GM20431 (cell line): ENCODE results near the gene ABCD3.
"Not testable (repeated sequence)": the region's sequence is repeated elsewhere in the genome, so short reads cannot be mapped to it uniquely, and the experiment has no call there.

Experiments
- in situ Hi-C: fragments of 300-500 bp; cut with MseI, MboI; formaldehyde crosslinking; loops from one replicate; pipeline ENCODE4 v1.15.0; 2020; ENCODE audit warnings: low sequenced_read_pairs; ENCODE audit not compliant: unreplicated experiment

Gene ABCD3

DNA sequence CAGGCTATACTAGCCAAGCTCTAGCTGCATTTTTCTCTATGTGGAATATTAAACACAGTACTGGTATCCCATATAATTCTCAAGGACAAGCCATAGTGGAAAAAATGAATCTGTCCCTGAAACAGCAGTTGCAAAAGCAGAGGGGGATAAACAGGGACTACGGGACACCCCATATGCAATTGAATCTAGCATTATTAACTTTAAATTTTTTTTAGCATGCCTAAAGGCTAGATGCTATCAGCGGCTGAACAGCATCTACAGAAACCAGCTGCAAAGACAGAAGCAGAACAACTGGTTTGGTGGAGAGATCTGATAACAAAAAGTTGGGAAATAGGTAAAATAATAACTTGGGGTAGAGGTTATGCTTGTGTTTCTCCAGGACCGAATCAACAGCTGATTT, 30.6 kb downstream of the ABCD3 start:
- in situ Hi-C loops: not testable (repeated sequence)

DNA sequence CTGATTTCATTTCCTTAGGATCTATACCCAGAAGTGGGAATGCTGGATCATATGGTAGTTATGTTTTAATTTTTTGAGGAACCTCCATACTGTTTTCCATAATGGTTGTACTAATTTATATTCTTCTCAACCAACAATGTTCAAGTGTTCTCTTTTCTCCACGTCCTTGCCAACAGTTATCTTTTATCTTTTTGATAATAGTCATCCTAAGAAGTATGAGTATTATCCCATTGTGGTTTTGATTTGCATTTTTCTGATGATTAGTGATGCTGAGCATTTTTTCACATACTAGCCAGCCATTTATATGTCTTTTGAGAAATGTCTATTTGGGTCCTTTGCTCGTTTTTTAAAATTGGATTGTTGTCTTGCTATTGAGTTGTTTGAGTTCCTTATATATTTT, 38.5 kb downstream of the ABCD3 start:
- in situ Hi-C loops: loop anchor here (25.0 kb wide), 1 partner anchor 419 kb away; no protein-coding TSS in a partner anchor

DNA sequence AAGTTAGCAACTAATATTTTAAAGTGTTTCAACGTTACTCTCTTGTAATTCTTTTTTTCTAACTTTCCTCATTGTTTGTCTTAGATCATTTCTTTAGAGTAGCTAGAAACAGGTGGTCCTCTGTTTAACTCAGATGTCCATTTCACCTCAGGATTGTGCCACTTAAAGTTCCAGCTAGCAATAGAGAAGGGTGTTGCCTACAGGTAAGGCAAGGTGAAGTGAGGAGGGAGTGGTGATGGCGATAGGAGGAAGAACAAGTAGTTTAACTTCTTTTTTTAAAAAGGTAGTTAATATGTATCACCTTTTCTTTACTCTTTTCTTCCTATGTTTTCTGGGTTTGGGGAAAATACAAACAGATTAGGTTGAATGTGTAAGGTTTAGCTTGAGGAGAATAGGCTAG, 44.4 kb downstream of the ABCD3 start:
- in situ Hi-C loops: loop anchor here (25.0 kb wide), 1 partner anchor 425 kb away; no protein-coding TSS in a partner anchor

DNA sequence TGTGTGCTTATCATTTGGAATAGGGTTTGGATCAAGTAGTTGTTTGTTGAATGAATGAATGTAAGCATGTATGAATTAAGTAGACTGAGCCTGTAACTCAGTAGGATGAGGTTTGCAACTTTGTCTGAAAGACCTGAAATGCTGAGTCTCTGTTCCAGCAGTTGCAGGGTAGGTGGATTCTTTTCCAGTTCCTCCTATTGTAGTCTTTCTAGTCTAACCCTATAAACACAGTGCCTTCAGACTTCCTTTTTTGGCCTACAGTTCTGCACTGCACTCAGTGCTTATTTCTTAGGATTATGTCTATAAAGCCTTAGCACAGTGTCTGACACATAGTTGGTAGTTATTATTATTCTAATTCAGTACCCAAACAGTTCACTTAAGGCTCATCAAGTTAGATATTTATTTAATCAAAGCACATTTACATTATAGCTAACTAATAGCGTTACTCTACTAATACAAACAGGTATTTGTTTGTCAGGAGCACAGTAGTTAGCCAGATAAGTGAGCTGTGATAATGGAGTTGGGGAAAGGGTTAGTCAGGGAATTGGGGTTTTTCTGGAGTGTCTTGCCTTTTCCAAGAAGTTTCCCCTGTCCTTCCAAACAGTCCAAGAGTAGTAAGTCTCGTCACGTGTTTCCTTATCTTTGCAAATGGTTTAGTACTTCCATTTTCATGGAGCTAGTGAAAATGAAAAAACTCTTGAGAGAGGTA, 45.0 kb downstream of the ABCD3 start:
- in situ Hi-C loops: loop anchor here (25.0 kb wide), 1 partner anchor 426 kb away; no protein-coding TSS in a partner anchor

DNA sequence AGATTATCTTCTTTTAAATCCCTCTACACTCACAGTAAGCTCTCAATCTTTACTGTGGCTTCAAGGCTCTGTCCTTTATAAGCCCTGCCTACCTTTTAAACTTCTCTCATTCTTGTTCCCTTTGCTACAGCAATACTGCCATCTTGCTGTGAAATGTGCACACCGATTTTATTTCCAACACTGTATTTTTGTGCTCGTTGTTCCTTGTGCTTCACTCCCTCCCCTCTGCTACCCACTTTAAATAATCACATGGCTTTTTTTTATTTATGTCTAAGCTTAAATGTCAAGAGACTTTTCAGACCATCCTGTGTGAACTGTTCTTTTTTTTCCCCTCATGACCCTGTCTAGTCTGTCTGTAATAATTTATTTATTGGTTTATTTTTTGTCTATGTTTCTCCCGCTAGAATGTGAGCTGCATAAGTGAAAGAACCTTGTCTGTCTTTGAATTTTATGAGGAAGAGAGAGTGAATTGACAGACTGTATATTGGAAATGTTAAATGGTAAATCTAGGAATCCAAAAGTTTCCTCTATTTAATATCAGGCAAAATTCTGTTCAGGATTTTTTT, 45.7 kb downstream of the ABCD3 start:
- in situ Hi-C loops: loop anchor here (25.0 kb wide), 1 partner anchor 427 kb away; no protein-coding TSS in a partner anchor

DNA sequence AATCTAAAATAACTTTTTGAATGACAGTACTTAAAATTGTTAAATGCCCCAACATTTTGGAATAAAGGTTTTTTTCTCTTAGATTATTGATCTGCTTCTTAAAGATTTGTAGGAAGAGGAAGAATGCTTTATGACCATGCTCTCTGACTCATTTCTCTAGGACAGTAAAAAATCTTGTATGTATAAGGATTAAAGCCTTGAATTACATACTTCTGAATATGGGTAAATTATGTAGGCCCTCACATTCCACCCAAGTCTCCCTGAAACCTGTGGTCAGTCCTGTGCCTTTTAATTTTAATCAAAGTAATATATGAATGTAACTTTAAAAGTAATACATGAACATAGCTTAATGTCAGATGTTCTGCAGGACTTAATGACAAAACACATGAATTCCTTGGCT, 50.5 kb downstream of the ABCD3 start:
- in situ Hi-C loops: loop anchor here (25.0 kb wide), 1 partner anchor 431 kb away; no protein-coding TSS in a partner anchor

DNA sequence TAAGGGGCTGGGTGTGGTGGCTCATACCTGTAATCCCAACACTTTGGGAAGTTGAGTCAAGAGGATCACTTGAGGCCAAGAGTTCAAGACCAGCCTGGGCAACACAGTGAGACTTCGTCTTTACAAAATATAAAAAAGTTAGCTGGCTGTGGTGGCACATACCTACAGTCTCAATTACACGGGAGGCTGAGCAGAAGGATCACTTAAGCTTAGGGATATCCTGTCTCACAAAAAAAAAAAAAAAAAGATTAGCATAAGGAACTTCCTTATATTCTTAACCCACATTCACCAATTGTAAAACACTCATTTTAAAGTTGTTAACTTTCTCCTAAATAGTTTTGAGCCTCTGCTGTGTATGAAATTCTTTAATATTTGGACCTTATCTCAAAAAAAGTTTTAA, 53.1 kb downstream of the ABCD3 start:
- in situ Hi-C loops: loop anchor here (25.0 kb wide), 1 partner anchor 434 kb away; no protein-coding TSS in a partner anchor

DNA sequence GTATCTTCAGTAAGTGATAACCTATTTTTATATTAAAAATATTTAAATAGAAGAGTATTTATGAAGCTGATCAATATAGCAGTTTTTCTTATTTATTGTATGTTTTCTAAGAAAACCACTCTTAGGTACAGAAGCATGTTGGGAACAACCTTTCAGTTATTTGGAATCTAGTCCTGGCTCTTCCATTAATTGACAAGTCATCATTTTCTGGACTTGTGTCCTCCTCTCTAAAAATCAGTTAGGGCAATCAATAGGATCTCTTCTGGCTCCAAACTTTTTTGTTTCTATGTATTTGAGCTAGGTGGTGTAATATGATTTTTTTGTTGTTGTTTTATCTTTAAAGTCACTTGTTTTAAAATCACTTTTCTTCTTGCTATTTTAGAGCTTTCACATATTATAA, 57.0 kb downstream of the ABCD3 start:
- in situ Hi-C loops: no loop called here

DNA sequence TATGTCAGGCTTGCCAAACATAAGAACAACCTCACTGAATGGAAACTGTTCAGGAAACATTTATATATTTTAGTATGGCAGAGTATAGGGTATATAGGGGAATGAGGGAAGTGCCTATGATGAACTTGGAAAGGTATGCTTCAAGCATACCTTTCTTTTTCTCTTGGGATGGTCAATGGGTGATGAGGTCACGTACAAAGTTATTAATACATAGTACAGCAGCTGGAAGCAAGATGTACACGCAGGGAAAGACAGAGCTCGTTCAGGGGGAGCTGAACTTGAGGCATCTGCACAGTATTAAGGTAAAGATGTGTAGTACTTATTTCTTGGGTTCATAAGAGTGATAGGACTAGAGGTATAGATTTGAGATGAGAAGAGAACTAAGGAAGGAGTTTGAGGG, 61.5 kb downstream of the ABCD3 start:
- in situ Hi-C loops: loop anchor here (10.0 kb wide), 1 partner anchor 325 kb away; no protein-coding TSS in a partner anchor

DNA sequence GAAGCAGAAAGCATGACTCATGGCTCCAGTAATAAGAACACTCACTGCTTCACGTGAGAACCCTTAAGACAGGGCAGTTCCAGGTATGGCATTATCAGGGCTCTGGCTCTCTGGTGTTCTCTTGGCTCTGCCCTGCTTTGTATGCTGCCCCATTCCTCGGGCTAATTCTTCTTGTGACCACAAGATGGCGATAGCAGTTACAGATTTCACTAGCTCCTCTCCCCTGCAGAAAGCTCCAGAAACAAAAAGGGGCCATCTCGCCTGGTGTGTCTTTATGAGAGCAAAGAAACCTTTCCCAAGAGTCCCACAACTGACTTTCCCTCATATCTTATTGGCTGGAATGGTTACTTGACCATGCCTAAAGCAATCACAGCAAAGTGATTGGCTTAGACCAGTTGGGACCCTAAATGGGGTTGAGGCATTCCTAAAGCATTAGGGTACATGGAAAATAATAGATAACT, 63.3 kb downstream of the ABCD3 start:
- in situ Hi-C loops: loop anchor here (10.0 kb wide), 1 partner anchor 323 kb away; no protein-coding TSS in a partner anchor

DNA sequence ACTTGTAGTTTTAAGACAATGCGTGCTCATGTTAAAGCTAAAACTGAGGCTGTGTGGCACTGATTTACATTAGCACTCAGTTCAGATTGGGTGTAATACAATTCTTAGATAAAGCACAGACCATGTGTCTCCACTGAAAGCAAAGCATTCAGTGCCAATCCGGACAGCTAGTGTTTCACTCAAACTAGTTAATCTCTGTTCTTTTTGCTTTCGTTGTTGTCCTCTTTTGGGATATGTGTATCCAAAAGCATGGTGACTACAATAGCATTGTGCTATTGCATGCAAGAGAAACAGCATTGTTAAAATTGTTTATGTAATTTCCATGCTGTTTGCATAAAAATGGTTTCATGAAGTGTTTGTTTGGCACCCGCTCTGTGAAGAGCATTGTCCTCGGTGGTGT, 68.8 kb downstream of the ABCD3 start:
- in situ Hi-C loops: loop anchor here (10.0 kb wide), 1 partner anchor 318 kb away; no protein-coding TSS in a partner anchor

DNA sequence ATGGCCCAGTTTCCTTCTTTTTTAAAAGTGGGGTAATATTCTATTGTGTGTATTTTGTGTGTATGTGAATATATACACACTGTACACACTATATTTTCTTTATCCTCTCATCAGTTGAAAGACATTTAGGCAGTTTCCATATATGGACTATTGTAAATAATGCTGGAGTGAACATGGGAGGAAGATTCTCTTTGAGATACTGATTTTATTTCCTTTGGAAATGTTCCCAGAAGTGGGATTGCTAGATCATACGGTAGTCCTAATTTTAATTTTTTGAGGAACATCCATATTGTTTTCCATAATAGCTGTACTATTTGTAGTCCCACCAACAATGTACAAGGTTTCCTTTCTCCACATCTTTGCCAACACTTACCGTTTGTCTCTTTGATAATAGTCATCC, 72.4 kb downstream of the ABCD3 start:
- in situ Hi-C loops: no loop called here

DNA sequence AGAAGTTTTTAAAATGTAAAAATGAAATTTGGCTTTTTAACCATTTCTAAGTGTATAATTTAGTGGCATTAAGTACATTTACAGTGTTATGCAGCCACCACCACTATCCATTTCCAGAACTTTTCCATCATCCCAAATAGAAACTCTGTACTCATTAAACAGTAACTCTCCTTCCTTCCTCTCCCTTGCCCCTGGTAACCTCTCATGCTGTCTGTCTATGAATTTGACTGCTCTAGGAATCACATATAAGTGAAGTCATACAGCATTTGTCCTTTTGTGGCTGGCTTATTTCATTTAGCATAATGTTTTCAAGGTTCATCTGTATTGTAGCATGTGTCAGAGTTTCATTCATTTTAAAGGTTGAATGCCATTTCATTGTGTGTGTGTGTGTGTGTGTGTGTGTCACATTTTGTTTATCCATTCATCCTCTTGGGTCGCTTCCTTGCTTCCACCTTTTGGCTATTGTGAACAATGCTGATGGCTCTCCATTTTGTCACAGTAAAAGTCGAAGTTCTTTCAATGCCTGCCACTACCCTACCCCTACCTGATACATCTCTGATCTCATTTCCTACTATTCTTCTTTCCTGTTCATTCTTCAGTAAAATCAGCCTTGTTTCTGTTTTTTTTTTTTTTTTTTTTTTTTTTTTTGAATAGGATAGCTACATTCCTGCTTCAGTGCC, 78.0 kb downstream of the ABCD3 start:
- in situ Hi-C loops: no loop called here

DNA sequence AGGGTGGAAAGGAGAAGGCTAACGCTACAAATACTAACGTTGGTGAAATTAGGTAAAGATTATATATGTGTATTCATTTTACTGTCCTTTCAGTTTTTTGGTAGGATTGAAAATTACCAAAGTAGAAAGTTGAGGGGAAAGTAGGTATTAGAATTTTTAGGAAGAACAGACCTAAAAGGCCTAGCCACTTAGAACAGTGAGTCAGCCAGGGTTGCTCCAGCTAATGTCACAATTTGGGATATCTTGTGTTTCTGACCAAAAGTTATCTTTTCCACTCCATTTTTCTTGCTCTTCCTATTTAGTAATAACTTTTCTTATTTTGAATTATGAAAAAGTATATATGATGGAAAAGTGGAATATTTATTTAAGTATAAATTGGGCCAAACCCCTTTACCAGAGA, 83.2 kb downstream of the ABCD3 start:
- in situ Hi-C loops: loop anchor here (25.0 kb wide), 1 partner anchor 536 kb away; no protein-coding TSS in a partner anchor

DNA sequence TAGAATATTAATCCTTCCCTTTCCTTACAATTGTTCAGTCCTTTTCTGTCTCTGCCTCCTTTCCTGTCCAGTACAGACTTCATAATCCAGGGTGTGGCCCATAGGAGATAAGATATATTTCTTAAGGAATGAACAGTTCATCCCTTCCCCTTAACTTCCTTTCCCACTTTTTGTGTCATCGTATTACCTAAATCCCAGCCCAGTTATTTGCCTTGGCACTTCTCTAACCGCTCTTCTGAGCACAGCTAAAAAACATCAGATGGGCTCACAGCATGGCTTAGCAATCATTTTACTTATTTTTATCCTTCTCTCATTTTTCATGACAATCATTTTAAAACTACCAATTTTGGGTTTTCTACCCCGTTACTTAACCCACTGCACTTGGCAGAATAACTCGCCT, 83.7 kb downstream of the ABCD3 start:
- in situ Hi-C loops: loop anchor here (25.0 kb wide), 1 partner anchor 535 kb away; no protein-coding TSS in a partner anchor

DNA sequence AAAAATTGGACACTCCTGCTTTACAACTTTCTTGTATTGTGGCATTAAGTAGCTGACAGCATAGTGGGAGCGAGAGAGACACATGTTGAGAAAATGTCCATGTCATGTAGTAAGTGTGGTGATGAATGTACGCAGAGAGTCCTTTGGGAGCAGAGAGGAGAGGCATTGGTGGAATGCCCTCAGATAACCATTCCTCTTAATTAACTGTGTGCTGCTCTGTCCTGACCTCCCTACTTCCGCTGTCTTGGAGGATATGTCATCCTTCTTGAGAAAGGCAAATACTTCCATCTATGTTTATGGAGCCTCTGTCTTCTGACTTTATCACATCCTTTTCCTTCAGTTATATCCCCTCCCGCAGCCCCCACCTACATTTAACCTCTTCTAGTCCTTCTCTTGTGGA, 85.0 kb downstream of the ABCD3 start:
- in situ Hi-C loops: loop anchor here (25.0 kb wide), 1 partner anchor 534 kb away; no protein-coding TSS in a partner anchor

DNA sequence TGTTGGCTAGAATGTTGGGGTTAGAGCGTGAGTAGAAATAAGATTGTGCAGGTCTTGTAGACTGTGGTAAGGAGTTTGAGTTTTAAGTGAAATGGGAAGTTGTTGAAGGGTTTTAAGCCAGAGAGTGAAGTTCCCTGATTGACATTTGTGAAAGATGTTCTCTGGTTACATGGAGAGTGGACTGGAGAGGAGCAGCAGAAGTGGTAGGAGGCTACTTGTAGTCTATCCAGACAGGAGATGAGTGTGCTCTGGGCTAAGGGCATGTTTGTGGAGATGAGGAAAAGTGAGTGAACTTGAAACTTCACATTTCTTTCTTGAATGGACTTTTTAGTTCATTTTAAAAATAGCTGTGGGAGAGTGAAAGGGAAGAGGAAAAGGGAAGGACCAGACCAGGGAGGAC, 86.4 kb downstream of the ABCD3 start:
- in situ Hi-C loops: loop anchor here (25.0 kb wide), 1 partner anchor 533 kb away; no protein-coding TSS in a partner anchor

DNA sequence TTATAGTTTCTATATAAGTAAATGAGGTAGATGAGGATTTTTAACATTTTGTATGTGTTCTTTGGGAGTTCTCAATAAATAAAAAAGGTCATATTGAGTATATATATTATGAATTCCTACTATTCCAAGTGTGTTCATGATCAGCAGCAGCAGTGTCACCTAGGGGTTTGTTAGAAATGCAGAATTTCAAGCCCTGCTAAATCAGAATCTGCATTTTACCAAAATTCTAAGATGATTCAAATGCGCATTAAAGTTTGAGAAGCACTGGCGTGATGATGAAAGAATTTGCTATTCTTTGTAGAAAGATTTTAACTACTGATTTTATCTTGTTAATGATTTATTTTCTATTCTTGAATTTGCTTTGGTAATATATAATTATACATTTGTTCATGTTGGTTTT, 94.6 kb downstream of the ABCD3 start:
- in situ Hi-C loops: loop anchor here (25.0 kb wide), 1 partner anchor 524 kb away; no protein-coding TSS in a partner anchor

DNA sequence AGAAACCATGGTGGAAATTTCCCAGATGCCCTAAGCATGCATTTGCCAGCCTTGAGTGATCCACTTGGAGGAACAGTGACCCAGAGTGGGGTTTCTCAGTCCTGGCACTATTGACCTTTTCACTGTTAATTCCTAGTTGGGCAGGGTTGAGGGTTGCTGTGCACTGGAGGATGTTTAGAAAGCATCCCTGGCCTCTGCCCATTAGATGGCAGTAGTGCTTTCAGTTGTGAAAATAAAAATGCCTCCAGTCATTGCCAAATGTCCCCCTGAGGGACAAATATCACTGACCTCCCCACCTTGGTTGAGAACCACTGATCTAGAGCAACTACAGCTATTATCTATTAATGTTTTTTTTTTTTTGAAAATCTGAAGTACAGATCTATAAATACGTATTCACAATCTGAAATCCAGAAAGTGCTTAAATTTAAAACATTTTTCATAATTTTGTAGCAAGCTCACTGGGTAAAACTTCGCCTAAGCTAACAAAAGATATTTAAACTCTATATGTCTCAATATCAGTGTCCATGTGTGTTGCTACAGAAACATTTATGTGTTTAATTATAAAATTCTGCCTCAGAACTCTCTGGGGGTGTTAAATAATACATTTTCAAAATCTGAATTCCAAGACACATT, 96.0 kb downstream of the ABCD3 start:
- in situ Hi-C loops: loop anchor here (25.0 kb wide), 1 partner anchor 523 kb away; no protein-coding TSS in a partner anchor
